HG02981 (cell line): ENCODE data around the gene GRIA1.

Source experiments
- ATAC-seq: cut with Tn5 transposase; IDR thresholded peaks from one replicate; pipeline ENCODE4 v1.9.1; 2021; ENCODE audit warnings: mild to moderate bottlenecking, moderate library complexity; ENCODE audit not compliant: unreplicated experiment

Gene GRIA1

DNA sequence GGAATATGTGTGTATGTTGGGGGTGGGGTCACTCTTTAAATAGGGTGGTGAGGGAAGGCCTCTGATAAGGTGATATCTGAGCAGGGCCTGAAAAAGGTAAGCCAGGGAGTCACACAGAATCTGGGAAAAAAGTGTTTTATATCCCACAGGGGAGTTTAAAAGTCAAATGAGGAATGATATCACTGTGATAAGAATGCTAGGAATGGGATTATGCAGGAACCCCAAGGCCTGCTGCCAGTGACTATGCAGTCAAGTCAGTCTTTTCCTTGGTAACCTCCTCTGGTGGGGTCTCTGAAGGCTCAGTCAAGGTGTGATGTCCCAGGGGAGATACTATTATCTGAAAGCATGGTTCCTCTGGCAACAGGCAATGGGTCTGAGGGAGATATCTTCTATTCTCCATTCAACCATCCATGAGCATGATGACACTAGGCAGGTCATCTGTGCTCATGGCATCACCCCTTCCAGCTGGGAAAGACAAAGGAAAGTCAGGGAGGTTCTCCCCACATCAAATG, 53.5 kb downstream of the GRIA1 start:
- no peak for ATAC-seq

GRCh38 chr5:153544706-153545105, 54.2 kb downstream of the GRIA1 start:
- ATAC-seq, result no peak

DNA sequence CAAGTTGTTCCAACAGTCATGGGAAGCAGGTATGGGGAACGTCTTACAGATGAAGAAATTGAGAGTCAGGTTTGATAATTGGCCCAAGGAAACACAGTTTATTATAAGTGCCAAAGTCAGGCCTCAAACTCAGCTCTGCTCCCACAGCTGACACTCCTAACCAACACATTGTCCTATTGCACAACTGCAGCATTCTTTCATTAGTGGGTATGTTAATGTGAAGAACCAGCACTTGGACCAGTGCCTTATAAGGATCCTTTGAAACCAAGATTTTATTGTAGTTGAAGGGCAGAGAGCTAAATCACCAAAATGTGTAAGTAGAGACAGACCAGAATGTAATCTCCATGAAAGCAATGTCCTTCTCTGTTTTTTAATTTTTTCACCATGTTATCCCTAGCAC, 56.1 kb downstream of the GRIA1 start:
- no peak for ATAC-seq

DNA sequence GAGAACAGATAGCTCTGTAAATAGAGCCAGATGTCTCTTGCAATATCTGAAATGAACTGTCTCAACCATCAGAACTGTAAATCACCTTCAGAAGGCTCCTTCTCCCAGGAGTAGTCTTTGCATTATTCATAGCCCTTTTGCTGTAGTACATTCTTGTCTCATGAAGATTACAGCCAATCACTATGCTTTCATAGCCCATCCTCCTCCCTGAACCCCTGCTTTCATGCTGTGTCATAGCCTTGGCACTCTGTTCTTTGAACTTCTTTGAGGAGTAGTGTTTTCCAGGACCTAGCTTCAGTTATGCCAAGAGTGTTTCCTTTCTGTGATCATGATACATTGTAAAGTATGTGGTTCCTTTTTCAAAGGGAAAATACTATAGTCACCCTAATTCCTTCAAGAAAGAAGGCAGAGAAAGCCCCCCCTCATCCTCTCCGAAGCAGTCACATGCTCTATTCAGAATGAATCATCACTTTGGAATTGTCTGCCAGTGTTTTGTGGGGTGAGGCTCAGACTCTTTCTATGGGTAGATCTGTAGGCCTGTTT, 61.1 kb downstream of the GRIA1 start:
- ATAC-seq, result no peak

DNA sequence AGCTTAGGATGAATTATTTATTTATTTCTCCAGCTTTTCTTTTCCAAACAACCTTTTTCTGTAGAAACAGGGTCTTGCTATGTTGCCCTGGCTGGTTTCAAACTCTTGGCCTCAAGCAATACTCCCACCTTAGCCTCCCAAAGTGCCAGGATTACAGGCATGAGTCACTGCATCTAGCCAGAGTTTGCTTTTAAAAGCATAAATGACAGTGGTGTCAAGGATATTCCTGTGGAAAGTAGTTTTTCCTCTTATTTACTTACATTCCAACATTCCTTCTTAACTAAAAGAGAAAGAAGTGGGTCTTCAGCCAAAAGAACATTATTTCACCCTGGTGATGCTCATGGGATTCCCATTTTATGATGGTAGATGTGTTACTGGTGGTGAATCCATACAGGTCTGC, 62.4 kb downstream of the GRIA1 start:
- ATAC-seq, result no peak

DNA sequence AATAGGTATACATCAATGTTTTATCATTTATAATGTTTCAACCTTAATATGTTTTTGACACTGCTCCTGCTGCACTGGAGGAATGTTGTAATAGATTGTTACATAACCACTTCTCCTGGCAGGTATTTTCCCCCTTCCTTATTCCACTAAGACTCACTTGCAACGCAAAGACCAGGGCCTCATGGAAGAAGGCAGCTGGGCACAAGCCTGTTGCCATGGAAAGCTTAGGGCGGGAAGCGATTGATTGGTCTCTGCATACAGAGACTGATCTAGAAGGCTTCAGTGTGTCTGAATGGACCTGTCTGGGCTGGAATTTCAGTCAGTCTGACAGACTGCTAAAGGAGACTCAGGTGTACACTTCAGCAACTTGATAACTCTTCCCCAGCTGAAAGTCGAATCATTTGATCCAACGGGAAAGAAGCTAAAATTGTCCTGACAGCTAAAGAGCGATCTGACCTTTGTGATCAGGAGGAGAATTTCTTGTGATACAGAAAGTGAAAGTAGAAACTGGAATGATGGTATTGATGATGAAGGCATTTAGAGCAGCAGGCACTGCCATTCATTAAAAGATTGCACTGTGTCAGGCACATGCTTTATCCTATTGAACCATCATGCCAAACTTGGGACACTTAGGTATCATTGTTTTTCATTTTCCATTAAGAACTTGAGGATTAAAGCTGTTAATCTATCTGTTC, 65.1 kb downstream of the GRIA1 start:
- no peak for ATAC-seq

DNA sequence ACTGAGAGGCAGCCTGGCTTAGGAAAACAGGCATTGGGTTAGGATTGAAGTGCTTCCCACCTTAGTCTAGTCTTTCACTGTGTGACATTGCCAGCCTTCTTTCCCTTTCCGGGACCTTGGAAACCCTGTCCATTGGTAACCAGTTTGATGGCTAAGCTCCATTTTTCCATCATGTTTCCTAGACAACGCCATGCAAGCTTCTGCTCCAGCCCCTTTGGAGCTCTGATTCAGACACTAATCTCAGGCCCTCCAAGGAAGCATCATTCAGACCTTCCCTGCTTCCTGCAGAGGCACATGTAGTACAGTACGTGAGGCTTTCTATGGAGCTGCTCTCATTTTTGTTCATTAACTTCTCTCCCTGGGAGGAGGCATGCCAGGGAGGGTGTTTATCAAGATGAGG, 68.5 kb downstream of the GRIA1 start:
- no peak for ATAC-seq

GRCh38 chr5:153559926-153560325, 69.5 kb downstream of the GRIA1 start:
- no peak for ATAC-seq

- no peak for ATAC-seq
Measured at GRCh38 chr5:153562189-153562588, 71.7 kb downstream of the GRIA1 start.

DNA sequence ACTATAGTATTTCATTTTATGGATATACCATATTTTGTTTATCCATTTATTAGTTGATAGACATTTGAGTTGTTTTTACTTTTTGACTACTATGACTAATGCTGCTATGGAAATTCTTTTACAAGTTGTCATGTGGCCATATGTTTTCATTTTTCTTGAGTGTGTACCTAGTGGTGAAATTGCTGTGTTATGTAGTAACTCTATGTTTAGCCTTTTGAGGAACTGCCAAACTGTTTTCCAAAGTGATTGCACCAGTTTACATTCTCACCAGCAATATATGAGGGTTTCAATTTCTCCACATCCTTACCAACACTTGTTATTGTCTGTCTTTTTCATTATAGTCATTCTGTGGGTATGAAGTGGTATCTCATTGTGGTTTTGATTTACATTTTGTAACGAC, 75.4 kb downstream of the GRIA1 start:
- no peak for ATAC-seq

- ATAC-seq, result no peak
Measured at GRCh38 chr5:153569036-153569435, 78.6 kb downstream of the GRIA1 start.

DNA sequence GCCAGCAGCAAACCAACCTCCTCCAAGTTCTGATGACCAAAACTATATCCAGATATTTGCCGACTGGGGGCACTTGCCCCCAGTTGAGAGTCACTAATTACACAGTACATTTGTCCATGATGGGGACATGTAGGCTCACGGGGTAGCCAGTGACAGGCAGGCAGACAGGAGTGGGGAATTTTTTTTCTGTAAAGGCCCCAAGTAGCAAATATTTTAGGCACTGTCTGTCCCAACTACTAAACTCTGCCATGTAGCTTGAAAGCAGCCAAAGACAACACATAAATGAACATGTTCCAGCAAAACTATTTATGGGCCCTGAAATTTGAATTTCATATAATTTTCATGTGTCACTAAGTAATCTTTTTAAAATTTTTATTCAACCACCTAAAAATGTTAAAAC, 80.7 kb downstream of the GRIA1 start:
- no peak for ATAC-seq

DNA sequence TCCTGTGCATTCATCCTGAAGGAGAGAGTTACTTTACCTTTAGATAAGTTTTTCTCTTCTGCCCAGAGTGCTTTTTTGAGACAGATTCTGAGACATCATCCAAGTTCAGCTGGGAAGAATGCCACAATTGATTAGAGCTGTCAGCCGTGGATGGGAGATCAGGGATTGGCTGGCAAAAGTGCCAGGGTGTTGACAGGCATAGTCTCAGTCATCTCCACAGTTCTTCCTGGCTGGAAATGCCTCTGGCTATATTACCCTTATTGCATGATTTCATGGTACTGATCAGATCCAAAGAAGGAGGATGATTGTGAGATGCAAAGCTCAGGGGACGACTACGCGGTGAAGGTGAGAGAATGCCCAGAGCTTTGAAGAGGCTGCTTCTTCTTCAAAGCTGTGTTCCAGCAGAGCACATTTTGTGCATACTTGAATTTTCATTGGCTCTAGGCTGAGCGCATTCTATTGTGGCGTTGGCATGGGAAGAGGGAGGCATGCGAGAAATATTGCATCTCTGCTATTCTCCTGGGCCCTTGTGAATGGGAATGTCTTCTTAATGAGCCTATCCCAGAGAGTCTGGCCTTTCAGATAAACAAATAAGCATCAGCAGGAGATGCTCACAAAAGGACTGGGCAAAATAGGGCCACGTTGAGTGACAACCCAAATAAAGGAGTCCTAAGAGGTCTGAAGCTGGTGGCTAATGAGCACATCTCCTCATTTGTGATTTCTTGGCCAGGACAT, 82.1 kb downstream of the GRIA1 start:
- ATAC-seq, result no peak

DNA sequence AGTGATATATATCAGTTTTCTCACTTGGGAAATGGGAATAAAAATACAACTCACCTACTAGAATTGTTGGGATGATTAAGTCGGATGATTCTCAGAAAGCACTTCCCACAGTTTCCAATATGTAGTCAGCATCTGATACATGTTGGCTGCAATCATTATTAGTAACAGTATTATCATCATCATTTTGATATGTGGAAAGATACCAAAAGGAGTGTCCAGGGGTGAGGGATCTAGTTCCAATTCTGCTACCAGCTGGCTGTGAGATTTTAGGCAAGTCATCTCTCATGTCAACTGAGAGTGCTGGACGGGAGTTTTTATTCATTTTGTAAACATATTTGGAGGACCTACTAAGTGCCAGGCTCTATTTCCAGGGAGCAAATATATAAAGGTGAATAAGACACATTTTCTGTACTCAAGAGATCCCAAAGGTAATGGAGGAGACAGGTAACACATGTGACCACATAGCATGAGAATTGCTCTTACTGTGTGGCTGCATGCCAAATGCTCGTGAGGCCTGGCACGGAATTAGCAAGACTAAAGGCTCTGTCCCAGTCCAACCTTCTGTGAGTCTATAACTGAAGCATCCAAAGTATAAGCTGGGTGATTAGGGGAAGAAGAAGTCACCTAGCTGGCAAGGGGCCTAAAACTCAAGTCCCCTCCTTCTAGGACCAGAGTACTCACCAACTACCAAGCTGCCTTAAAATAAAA, 83.0 kb downstream of the GRIA1 start:
- no peak for ATAC-seq

- ATAC-seq, result no peak
Measured at GRCh38 chr5:153584126-153584959, 93.9 kb downstream of the GRIA1 start.

DNA sequence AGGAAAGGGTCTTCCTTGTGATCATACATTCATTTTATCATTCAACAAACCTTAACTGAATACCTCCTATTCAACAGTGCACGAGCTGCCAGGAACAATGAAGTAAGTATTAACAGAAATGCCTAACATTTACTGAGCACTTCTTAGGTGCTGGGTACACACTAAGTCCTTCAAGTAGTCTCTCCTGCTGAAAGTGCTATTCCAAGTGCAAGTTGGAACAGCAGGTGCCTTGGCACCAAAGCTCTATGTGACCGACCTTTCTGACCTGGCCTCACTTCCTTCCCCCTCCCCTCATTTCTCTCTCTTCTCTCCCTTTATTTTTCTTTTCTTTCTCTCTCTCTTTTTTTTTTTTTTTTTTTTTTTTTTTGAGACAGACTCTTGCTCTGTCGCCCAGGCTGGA, 94.5 kb downstream of the GRIA1 start:
- no peak for ATAC-seq

GRCh38 chr5:153585622-153586277, 95.3 kb downstream of the GRIA1 start:
- no peak for ATAC-seq

- no peak for ATAC-seq
Measured at GRCh38 chr5:153592081-153592480, 101.6 kb downstream of the GRIA1 start.

GRCh38 chr5:153594785-153595184, 104.3 kb downstream of the GRIA1 start:
- no peak for ATAC-seq

DNA sequence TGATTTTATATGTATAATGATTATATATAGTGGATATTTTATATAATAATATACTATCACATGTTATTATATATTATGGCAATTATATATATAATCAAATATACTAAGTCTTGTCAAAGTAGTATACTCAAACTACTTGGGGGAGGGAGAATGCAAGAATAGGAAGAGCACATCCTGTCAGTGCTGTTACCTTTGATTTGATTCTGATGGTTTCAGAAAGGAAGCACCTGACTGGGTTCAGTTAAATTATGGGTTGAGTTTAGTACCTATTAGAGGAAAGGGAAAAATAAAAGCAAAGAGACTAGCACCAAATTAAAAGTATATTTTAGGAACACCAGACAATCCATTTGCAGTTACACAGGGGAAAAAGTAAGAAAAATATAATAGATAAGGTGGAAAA, 107.6 kb downstream of the GRIA1 start:
- no peak for ATAC-seq
